Heart left ventricle (tissue), 13 donors: Measurements from ENCODE around the gene C4orf51.

Experiments
- CTCF ChIP-seq, 12 donors: fragments of 200-600 bp; sonication (generic) in 4 of 12; IDR thresholded peaks; one replicate each; pipeline versions ENCODE4 v1.5.0 to v1.8.0; 2018 to 2022; ENCODE audit warnings: antibody characterized with exemption in 12 of 12, mild to moderate bottlenecking in 5 of 12
- POLR2A ChIP-seq, 2 donors: fragments of 450-650 bp; IDR thresholded peaks; one replicate each; pipeline ENCODE4 v1.6.1; 2017; ENCODE audit warnings: antibody characterized with exemption in 2 of 2, mild to moderate bottlenecking in 2 of 2, moderate library complexity in 2 of 2
- donor health status: ischemic (EF 13 %, LVEDD 7.1; RV severe dilation, severe dysfunction).
- donor health status: DM: no; HTN: yes; CAD: no.
- donor health status: DM: no; HTN: no; CAD: no.
- donor health status: ischemic (EF 25% LVEDD 6.9; RV normal size, moderate dysfunction).
- donor health status: ischemic (EF 25% LVEDD 5.7; RV mildly dilated, moderate dysfunction).
- donor health status: ischemic (EF 35%, LVEDD 5.7; RV mildly dilated, moderate dysfunction).
- donor health status: nonischemic (EF 11% LVEDD 7.7; RV severe dilation, severe dysfunction).
- donor health status: DM: yes; HTN: yes; CAD: no.
- donor health status: PGD.
- donor health status: ischemic (EF 29% LVEDD 5.4; RV normal size, mild dysfunction).
- donor health status: nonischemic (EF 23%, LVEDD 6.1; RV moderate dilation, normal function).

- no peak for TF ChIP-seq CTCF (IDR thresholded peaks at IDR 0.05)
- no peak for TF ChIP-seq POLR2A (IDR thresholded peaks at IDR 0.05)
These were observed 36.7 kb upstream of the C4orf51 start for GRCh38 chr4:145643295-145643694.
